ENCODE data around the gene RABGEF1.
"Not testable (repeated sequence)": the region's sequence is repeated elsewhere in the genome, so short reads cannot be mapped to it uniquely, and the experiment has no call there.

RABGEF1 gene

GRCh38 chr7:66783887-66784595 is 43.5 kb downstream of the RABGEF1 start:
- intact Hi-C loops (cut with DNase I); DNase-seq: not testable (repeated sequence)

DNA sequence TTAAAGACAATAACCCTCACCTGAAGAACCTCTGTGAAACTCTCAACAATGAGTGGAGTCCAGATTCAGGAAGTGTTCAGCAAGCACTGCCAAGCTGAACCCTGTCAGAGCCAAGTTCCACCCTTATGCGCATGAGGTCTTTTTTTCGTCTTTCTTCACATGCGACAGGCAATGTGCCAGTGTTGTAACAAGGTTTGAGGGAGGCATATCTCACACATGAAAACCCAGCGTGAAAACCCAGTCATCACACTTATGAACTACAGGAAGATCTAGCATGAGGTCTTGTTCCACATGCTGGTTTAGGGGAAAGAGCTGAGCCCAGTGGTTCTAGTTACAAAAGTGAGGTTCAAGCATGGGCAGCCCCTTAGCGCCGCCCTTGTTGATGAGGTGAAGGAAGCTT is 49.7 kb downstream of the RABGEF1 start:
- DNase-seq: no peak
- intact Hi-C loops (cut with DNase I): no loop called here

GRCh38 chr7:66790725-66791124 is 50.2 kb downstream of the RABGEF1 start:
- intact Hi-C loops (cut with DNase I): no loop called here
- no peak for DNase-seq

DNA sequence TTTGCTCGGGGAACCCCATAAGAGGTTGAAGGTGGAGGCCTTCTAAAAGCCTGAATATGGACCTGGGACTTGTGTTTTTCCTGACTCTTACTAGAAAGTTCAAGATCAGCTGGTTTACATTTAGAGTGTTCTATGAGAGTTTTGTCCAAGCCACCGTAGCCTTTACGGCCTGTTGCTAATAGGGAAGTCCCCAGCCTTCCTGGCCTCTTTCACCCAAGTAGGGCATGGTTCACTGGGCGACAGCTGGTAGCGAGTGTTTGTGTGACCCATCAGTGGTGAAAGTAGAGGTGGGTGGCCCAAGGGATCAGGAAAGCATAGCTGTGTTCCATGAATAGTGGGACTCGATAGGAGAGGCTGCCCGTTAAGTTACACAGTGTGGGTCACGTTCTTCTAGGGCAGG is 60.1 kb downstream of the RABGEF1 start:
- intact Hi-C loops (cut with DNase I): no loop called here

DNA sequence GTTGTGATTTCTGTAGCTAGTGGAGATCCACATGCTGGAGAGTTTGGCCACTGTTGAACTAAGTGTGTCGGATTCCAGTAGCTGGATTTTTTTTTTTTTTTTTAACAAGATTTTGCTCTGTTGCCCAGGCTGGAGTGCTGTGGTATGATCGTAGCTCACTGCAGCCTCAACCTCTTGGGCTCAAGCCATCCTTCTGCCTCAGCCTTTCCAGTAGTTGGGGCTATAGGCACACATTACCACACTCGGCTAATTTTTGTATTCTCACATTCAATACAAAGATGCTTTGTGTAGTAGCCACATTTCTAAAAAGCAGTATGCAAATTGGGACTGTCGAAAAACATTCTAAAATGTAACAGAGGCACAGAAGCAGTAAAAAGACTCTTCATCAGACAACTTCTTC is 63.5 kb downstream of the RABGEF1 start:
- intact Hi-C loops (cut with DNase I): no loop called here
- peak in 6 of 10 donors; percentile 22 to 91 (median 34) for DNase-seq

More for the DNA sequence above, 60.1 kb downstream of the RABGEF1 start:
- peak in 1 of 10 donors; percentile 34 for DNase-seq

- no peak for DNase-seq
- intact Hi-C loops (cut with DNase I): no loop called here
Measured at GRCh38 chr7:66807736-66808135, 67.2 kb downstream of the RABGEF1 start.

DNA sequence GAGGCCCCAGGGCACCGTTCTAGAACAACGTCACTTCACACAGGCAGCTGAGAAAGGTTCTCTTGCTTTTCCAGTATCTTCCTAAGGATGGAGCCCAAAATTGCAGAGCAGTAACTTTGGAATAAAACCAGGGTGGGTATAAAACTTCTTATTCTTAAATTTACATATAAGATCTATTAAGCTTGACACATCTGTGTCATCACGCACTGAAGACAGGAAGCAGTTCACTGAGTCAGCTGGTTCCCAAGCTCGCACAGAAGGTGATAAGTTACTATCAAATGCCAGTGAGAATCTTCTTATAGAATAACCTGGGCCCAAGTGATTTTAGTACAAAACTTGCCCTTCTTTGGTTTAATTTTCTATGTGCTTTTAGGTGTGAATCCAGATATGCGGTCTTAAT is 70.2 kb downstream of the RABGEF1 start:
- no peak for DNase-seq
- intact Hi-C loops (cut with DNase I): no loop called here

DNA sequence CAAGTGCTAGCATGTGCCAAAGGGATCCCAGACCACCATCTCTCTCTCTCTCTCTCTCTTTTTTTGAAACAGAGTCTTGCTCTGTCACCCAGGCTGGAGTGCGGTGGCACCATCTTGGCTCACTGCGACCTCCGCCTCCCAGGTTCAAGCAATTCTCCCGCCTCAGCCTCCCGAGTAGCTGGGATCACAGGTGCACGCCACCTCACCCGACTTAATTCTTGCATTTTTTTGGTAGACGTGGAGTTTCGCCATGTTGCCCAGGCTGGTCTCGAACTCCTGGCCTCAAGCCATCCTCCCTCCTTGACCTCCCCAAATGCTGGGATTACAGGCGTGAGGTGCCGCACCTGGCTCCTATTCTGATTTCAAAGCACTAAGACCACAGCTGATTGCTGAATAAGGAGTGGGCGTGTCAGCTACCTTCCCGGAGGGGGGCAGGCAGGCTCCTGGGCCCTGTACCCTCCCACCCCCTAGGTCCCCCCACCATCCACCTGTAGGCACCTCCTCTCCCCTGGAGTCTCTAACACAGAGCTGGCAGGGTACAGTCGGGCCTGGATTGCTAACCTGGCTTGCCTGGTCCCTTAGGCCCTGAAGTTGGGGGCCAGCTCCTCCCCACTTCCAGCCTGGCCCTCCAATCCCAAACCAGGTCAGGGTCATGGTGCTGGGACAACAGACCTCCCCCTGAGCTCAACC is 74.8 kb downstream of the RABGEF1 start:
- intact Hi-C loops (cut with DNase I); DNase-seq: not testable (repeated sequence)

DNA sequence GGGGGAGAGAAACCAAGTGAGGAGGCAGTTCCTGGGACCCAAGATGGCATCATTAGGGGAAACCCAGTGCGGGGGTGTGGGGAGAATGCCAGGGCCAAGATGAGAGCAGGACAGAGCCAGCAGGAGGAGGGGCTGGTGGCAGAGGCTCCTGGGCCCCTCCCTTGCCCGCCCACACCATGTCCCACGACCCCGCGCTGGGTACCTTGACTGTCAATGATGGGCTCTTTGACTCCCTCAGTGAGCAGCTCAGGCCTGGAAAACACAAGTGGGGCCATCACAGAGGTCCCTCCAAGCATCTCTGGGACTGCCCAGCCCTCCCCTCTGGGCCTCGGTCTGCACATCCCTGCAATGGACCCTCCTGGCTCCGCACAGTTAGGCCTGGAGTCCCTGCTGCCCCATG is 75.4 kb downstream of the RABGEF1 start:
- intact Hi-C loops (cut with DNase I): no loop called here
- DNase-seq: no peak

- DNase-seq; intact Hi-C loops (cut with DNase I): not testable (repeated sequence)
Measured at GRCh38 chr7:66816658-66817057, 76.1 kb downstream of the RABGEF1 start.

GRCh38 chr7:66817208-66817795 is 76.8 kb downstream of the RABGEF1 start:
- intact Hi-C loops (cut with DNase I); DNase-seq: not testable (repeated sequence)

DNA sequence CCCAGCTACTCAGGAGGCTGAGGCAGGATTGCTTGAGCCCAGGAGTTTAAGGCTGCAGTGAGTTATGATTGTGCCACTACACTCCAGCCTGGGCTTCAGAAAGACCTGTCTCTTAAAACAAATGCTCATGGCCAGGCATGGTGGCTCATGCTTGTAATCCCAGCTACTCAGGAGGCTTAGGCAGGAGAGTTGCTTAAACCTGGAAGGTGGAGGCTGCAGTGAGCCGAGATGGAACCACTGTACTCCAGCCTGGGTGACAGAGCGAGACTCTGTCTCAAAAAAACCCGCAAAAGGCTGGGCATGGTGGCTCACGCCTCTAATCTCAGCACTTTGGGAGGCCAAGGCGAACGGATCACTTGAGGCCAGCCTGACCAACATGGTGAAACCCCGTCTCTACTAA is 77.4 kb downstream of the RABGEF1 start:
- intact Hi-C loops (cut with DNase I); DNase-seq: not testable (repeated sequence)

GRCh38 chr7:66824041-66824440 is 83.5 kb downstream of the RABGEF1 start:
- DNase-seq: peak in 2 of 10 donors; percentile 40 to 62
- intact Hi-C loops (cut with DNase I): no loop called here

GRCh38 chr7:66825538-66825937 is 85.0 kb downstream of the RABGEF1 start:
- intact Hi-C loops (cut with DNase I): not testable (repeated sequence)
- DNase-seq: peak in 2 of 10 donors; percentile 22 to 58

- intact Hi-C loops (cut with DNase I): no loop called here
- DNase-seq: peak in 1 of 10 donors; percentile 5
Measured at GRCh38 chr7:66826649-66827048, 86.1 kb downstream of the RABGEF1 start.

DNA sequence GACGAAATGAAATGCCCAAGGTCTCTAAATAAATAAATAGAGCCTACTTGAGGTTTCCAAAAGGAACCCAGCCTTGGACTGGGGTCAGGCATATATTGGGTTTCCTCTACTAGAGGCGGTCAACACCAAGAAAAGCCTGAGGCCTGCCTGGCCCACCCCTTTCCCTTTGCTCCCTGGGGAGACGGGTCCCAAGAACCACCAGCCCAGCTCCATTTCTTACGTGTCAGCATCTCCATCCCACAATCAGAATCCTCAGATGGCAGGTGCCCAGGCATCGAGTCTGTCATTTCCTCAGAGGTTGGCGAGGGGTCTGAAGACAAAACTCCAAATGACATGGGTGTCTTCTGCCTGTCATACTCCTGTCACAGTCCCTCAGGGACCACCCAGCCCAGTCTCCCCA is 90.4 kb downstream of the RABGEF1 start:
- peak in 2 of 10 donors; percentile 17 to 55 for DNase-seq
- intact Hi-C loops (cut with DNase I): not testable (repeated sequence)

DNA sequence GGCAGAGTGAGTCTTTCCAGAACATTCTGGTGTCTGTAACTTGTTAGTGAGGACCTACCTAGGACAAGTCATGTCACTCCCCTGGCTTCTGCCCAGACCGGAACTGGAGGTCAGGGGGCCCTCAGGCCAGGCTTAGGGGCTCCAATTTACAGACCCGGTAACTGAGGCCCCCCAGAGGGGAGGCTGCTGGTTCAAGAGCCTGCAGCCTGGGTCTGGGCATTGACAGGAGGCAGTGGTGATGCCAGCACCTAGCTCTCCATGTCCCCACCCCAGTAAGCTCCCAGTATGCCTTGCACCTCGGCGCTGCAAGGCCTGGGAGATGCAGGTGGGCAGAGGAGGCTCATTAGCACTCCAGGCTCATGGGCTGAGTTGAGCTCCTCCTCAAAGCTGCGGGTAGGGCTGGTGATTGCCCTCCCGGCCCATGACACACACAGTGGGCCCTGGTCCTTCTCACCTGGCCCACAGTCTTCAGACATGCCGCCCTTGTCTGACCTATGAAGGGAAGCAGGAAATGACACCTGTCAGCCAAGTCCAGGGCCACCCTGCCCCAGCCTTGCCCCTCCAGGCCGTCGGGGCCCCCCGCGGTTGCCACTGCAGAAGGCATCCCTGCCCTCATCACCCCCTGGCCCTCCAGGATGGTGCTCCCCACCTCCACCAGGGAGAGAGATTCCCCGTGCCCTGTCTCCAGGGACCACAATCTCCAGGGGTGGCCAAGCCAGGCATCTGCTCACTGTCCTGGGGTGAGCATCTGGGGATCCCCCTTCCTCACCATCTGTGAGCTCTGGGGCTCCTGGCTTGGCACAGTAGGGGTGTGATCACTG is 92.2 kb downstream of the RABGEF1 start:
- DNase-seq: peak in 2 of 10 donors; percentile 49 to 69
- intact Hi-C loops (cut with DNase I): no loop called here

DNA sequence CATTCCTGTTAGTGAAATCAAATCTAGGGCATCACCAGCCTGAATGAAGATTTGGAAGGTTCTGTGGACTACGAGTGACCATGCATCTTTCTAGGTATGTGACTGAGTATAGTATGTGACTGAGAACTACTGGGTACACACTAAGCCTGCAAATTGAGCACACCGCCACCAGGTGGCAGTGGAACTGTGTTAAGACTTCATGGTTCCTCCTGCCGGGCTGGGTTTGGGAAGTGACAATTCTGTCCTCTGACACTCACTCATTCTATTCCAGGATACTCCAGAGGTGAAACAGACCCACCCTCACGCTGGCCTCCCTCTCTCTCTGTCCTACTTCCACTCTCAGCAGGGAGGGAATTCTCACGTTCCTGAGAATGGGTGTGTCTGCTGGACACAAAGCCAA is 96.5 kb downstream of the RABGEF1 start:
- DNase-seq: peak in 2 of 10 donors; percentile 8 to 46
- intact Hi-C loops (cut with DNase I): no loop called here

GRCh38 chr7:66837661-66838060 is 97.1 kb downstream of the RABGEF1 start:
- intact Hi-C loops (cut with DNase I): no loop called here

GRCh38 chr7:66839814-66840213 is 99.3 kb downstream of the RABGEF1 start:
- intact Hi-C loops (cut with DNase I): loop anchor here (5.0 to 10.0 kb wide), 3 partner anchors 82 to 203 kb away; partner anchors contain the start of genes RABGEF1 and TMEM248
- peak in 2 of 10 donors; percentile 43 to 67 for DNase-seq

More at GRCh38 chr7:66837661-66838060, 97.1 kb downstream of the RABGEF1 start:
- peak in 2 of 10 donors; percentile 5 to 35 for DNase-seq

Measured in posterior cingulate gyrus (tissue), 11 donors.